ENCODE results near the gene MT1M.
"Not testable (repeated sequence)": the region's sequence is repeated elsewhere in the genome, so short reads cannot be mapped to it uniquely, and the experiment has no call there.

MT1M gene

DNA sequence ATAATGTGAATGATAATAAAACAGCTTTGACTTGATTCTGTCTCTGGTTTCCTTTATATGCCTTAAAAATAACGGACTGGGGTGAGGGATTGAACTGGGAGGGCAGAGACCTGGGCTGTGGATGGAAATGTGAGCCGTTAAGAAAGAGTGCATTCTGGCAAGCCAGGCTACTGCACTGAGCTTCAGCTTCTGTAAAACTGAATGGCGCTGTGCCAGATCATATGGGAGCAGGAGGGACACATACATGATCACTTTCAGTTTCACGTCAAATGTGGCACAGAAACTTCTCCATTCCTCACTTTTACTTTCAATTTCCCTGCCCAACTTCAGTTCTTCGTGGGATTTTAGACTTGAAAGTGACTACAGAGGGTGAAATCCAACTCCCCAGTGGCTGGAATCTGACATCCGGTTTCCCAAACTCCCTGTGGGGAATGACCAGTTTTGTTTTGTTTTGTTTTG, 23.0 kb upstream of the MT1M start:
- DNase-seq, result peak; percentile 75 to 77

DNA sequence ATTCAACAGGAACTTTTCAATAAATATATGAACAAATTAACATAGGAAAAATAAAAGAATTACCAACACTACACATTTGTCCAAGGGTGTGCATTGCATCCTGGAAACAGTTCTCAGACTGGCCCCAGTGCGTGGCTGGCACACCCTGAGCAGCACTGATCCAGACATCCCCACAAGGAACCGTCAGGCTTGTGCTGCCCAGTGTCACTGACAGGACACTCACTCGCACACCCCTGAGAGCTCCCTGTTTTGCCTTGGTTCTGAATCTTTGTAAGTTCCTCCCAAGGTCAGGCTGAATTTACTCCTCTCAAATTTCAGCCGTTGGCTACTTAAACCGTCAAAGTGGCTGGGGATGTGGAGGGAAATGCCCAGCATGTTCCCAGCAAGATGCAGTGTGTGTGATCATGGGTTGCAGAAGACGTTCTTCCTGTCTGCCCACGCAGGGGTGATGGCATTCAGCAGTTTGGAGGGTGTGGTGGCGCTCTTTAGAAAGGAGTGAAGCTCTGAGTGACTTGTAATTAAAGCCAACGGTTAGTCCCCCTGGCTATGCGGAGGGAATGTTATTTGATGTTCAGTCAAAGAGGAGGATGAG, 22.3 kb upstream of the MT1M start:
- peak; percentile 67 to 69 for DNase-seq

DNA sequence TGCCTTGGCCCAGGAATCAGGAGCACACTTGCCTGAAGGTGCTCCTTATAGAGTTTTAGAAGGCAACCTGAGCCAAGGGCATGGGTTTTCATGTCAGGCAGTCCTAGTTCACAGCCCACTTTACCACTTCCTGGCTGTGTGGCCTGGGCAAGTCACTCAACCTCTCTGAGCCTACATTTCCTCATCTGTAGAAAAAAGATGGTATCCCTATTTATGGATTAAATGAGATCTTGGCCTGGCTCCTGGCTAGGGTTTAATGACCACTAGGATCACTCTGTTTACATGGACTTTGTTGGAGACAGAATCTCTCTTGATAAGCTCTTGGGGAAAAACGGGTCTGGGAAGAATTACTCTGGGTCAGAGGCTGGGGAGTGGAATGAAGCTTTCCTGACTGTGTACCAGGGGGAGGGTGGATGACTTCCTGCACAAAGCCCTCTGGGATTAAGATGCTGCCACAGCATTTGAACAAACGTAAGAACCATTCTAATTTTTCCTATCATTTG, 21.8 kb upstream of the MT1M start:
- DNase-seq, result no peak

DNA sequence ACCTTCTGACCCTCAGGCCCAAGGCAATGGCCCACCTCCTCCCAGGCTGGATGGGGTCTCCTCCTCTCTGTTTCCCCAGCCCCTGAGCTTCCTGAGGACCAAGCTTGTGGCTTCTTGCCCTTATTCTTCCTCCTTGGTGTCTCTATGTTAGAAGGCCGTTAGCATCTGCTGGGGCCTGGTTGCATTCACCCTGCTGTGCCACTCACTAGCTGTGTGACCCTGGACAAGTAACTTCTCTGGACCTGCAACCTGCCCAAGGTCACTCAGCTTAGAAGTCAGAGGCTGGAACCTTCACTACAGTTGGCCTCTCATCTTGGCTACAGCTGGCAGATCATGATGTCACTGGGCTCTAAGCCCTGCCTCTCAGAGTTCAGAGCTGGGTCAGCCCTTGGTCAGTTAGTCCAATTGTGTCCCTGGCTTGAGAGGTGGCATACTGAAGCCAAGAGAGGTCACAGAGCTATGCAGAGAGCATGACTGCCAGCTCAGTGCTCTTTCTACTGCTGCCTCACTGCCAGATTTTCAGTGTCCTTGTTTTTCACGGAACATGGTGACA, 21.1 kb upstream of the MT1M start:
- no peak for DNase-seq

DNA sequence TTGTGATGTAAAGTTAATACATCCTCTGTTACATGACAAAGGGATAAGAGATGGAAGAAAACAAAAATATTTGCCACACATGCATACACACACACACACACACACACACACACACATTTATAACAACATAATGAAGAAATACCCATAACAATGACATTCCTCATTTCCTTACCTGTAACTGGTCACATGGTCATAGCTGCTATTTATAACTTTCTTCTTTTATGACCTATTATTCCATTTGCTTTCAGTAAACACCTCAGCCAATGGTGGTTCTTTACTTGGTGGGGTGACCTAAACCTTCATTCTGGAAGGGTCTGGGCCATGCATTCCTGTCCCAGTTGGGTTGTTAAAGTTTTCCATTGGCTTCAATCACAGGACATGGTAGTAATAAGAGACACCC, 18.8 kb upstream of the MT1M start:
- DNase-seq, result no peak

DNA sequence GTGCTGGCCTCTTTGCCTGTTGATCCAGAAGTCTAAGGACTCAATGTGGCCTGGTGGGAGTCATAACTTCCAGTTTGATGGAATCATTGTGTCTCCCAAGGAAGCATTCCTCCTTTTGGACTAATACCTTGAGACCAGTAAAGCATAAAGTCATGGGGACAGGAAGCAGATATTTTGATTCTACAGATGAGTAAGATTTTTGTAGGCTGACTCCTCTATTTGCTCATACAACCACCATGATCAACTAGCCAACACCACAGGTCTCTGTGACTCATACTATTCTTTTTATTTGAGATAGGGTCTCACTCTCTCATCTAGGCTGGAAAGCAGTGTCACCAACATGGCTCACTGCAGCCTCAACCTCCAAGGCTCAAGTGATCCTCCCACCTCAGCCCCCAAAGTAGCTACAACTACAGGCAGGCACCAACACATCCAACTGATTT, 17.9 kb upstream of the MT1M start:
- DNase-seq, result no peak

DNA sequence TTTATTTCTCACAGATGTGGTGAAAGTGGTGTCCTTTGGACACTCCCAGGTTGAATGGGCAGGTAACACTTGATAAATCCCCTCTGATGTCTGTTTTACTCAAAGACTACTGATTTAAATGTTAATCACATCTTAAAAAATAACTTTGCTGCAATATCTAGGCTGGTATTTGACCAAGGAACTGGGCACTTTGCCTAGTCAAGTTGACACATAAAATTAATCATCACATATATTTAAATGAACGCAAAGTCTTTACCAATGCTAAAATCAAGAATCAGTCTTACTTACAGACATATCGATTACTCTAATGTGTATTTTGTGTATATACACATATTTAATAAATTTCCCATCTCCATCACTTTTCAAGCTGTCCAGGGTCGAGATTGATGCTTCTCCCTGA, 17.1 kb upstream of the MT1M start:
- no peak for DNase-seq

DNA sequence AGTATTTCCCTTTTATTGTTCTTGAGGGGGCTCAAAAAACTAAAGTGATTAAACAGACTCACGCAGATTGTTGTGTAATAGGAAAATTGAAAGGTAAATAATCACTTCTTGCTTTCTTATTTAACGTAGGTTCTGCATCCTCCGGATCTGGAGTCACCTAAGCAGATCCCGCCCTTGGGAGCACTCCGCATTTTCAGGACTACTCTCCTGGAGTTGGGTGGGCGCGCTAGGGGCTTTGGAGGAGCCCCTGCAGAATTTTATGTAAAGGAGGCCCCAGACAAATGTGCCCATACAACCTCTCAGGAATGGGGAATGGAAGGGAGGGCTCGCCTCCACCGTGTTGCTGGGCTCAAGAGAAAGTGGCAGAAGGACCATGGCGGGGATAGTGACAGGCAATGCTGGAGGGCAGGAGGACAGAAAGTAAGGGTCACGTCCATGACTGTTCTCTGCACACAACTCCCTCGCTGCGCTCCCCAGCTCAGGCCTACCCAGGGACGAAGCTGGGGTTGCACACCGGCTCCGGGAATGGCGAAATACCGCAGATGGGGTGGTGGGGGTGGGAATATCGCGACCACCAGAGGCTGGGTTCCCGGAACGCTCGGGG, 15.7 kb upstream of the MT1M start:
- no peak for DNase-seq

DNA sequence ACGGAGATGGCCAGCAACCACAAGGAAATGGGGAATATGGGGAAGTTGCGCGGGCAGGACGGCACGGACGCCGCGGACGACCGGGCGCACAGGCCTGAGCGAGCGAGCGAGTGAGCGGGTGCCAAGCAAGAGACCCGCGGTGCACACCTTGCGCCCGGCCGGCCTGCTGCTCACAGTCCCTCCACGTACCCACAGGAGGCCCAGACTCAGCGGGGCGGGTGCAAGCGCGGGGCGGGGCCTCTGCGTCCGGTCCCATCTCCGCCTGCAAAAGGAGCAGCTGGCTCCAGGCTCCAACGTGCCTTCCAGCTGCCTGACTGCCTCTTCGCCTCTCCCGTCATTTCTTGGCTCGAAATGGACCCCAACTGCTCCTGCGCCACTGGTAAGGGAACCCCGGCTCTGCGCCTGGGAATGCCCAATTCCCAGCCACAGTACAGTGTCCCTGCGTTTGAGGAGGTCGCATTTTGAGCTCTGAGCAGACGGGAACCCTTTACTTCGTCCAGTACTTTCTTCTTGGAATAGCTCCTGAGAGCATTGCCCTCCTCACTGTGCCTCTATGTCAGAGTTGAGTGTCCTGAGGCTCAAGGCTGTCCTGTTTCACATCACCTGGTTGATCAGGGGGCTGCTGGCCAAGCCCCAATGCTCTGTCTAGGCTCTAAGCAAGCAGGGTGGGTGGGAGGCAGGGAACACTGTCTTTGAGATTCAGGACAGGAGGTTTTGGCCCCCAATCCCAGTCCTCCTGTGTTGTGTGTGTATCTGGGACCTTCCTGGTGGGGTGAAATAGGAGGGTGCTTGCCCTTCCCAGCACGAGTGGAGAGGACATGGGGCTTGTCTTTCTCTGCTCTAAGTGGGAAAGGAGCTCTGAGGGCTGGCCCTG, 15.0 kb upstream of the MT1M start:
- DNase-seq, result peak in 1 of 2 donors; percentile 39

DNA sequence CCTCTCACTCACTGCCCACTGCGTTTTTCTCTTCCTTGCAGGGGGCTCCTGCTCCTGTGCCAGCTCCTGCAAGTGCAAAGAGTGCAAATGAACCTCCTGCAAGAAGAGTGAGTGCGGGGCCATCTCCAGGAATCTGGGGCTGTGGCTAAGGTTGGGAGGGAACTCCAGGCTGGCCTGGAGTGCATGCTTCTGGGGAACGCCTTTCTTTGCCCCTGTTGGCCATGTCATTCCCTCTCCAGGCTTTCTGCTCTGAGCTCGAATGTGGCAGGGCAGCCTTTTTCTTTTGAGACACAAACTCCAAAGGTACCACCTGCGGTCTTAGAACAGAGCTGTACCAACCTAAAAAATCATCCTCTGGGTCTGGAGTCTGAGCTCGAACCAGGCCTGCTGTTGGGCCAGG, 14.3 kb upstream of the MT1M start:
- no peak for DNase-seq

DNA sequence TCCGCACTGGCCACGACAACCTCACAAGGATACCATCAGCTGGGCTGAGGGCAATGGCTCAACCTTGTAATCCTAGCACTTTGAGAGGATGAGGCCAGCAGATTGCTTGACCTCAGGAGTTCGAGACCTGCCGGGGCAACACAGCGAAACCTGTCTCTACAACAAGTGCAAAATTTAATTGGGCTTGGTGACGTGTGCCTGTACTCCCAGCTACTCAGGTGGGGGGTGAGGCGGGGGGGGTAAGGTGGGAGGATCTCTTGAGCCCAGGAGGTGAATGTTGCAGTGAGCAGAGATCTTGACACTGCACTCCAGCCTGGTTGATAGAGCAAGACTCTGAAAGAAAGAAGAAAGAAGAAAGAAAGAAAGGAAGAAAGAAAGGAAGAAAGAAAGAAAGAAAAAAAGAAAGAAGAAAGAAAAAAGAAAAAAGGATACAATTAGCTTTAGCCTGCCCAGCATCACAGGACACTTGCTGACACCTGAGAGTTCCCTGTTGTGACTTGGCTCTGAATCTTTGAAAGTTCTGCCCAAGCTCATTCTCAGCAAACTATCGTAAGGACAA, 12.0 kb upstream of the MT1M start:
- DNase-seq, result no peak

DNA sequence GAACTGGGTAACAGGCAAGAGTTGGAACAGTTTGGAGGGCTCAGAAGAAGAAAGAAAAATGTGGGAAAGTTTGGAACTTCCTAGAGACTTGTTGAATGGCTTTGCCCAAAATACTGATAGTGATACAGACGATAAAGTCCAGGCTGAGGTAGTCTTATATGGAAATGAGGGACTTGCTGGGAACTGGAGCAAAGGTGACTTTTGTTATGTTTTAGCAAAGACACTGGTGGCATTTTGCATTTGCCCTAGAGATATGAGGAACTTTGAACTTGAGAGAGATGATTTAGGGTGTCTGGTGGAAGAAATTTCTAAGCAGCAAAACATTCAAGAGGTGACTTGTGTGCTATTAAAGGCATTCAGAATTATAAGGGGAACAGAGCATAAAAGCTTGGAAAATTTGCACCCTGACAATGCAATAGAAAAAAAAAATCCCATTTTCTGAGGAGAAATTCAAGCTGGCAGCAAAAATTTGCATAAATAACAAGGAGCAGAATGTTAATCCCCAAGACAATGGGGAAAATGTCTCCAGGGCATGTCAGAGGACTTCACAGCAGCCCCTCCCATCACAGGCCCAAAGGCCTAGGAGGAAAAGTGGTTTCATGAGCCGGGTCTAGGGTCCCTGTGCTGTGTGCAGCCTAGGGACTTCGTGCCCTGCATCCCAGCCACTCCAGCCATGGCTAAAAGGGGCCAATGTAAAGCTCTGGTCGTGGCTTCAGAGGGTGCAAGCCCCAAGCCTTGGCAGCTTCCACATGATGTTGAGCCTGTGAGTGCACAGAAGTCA, 10.6 kb upstream of the MT1M start:
- DNase-seq, result not testable (repeated sequence)

DNA sequence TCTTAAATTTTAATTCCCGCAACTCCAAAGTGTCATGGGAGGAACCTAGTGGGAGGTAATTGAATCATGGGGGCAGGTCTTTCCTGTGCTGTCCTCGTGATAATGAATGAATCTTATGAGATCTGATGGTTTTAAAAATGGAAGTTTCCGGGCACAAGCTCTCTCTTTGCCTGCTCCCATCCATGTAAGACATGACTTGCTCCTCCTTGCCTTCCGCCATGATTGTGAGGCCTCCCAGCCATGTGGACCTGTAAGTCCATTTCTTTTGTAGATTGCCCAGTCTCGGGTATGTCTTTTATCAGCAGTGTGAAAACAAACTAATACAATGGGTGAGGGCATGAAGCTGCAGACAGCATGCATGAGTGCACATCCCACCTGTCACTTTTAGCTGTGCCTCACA, 9.3 kb upstream of the MT1M start:
- not testable (repeated sequence) for DNase-seq

DNA sequence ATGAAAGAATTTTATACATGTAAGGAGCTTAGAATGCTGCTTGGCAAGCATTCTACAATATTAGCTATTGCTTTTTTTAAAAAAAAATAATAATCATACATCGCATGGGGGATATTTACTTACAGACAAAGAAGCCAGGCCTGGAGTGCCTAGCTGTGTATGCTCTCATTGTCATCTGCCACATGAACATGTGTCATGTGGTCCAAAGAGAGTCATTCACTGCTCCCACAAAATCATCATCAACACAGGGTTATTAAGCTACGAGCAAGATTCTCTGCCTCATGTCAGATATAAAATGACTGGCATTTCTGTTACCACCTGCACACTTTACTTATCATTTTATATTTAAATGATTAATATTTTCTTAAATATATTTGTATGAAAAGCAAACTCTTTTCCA, 8.8 kb upstream of the MT1M start:
- no peak for DNase-seq

DNA sequence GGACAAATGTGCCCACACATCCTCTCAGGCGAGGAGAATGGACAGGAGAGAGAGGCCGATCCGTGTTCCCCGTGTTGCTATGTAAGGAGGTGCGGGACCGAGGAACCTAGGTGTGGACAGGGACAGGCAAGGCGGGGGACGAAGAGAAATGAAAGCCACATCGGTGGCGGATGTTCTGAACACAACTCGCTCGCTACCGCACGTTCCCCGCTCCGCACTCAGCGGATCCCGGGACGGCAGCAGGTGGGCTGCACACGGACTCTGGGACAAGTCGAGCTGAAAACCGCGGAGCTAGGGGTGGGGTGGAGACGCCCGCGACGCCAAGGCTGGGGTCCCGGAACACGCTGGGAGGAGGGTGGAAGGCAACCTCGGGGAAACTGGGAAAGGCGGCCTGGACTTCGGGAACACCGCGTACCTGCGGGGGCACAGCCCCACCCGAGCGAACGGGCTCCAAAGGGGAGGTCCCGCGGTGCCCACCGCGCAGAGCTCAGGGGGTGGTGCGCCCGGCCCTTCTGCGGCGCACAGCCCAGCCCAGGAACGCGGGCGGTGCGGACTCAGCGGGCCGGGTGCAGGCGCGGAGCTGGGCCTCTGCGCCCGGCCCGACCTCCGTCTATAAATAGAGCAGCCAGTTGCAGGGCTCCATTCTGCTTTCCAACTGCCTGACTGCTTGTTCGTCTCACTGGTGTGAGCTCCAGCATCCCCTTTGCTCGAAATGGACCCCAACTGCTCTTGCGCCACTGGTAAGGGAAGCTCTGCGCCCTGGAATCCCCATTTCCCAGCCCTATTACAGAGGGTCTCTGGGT, 7.1 kb upstream of the MT1M start, which contains the start of gene MT1E:
MT1E (plus strand) TSS at position 642 of the 803 bp plus-strand sequence; CDS start at position 713, 71 bp downstream.
- peak in 1 of 2 donors; percentile 26 for DNase-seq

DNA sequence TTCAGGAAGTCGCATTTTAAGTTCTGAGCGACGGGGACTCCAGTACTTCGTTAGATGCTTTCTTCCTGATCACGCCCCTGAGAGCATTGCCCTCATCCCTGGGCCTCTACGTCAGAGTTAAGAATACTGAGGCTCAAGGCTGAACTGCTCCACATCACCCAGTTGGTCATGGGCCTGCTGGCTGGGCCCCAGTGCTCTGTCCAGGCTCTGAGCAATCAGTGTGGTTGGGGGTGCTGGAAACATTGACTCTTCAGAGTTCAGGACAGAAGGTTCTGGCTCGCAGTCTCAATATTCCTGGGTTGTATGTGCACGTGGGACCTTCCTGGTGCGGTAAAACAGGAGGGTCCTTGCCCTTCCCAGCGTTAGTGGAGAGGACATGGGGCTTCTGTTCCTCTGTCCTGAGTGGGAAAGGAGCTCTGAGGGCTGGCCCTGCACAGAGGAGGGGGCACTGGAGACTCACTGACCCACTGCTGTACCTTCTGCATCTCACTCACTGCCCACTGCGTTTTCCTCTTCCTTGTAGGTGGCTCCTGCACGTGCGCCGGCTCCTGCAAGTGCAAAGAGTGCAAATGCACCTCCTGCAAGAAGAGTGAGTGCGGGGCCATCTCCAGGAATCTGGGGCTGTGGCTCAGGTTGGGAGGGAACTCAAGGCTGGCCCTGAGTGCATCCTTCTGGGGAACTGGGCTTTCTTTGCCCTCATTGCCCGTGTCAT, 6.4 kb upstream of the MT1M start:
- DNase-seq, result no peak

DNA sequence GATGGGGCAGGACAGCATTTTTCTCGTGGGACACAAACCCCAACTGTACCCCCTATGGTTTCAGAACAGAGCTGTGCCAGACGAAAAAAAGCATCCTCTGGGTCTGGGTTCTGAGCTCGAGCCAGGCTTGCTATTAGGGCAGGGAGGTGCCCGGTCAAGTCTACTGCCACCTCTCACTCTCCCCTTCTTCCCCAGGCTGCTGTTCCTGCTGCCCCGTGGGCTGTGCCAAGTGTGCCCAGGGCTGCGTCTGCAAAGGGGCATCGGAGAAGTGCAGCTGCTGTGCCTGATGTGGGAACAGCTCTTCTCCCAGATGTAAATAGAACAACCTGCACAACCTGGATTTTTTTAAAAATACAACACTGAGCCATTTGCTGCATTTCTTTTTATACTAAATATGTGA, 5.8 kb upstream of the MT1M start:
- DNase-seq, result no peak

DNA sequence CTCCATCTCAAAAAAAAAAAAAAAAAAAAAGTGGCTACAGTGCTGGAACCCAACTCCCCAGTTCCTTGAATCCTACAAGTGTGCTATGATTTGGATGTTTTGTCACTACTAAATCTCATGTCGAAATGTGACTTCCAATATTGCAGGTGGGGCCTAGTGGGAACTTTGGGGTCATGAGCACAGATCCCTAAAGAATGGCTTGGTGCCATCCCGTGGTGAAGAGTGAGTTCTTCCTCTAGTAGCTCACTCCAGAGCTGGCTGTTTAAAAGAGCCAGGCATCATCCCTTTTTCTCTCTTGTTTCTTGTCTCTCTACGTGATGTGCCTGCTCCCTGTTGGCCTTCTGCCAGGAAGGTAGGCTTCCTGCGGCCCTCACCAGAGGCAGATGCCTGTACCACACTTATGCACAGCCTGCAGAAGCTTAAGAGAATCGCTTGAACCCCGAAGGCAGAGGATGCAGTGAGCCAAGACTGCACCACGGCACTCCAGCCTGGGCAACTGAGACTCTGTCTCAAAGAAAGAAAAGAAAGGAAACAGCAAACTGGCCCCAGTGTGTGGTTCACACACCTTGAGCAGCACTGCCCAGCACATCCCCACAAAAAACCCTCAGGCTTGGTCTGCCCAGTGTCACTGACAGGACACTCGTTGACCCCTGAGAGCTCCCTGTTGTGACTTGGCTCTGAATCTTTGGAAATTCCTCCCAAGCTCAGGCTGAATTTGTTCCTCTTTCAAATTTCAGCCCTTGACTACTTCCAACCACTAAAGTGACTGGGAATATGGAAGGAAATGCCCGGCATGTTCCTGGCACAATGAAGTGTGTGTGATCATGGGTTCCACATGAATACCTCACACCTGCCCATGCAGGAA, 3.7 kb upstream of the MT1M start:
- no peak for DNase-seq

DNA sequence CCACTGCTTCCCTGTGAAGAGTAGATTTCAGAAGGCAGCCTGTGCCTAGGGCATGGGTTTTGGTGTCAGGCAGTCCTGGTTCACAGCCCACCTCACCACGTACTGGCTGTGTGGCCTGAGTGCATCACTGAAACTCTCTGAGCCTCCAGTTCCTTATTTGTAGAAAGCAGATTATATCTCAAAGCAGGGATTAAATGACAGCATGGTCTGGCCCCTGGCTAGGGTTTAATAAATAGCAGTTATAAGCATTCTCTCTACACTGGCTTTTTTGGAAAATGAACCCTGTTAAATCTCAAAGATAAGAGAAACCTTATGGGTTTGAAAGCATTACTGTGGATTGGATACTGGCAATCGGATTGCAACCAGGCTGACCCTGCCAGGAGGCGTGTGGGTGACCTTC, 2.9 kb upstream of the MT1M start:
- no peak for DNase-seq

DNA sequence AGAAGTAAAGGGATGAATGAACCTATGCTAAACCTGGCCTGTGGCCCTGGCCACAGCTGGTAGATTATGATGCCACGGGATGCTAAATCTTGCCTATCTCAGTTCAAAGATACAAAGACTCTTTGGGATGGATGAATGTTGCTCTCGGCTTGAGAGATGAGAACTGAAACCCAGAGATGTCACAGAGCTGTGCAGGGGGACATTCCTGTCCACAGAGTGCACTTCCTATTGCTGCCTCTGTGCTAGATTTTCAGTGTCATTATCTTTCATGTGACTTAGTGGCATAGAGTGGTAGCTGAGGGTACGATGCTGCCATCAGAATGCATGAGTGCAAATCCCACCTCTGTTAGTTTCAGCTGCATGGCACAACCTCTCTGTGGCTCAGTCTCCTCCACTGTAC, 2.3 kb upstream of the MT1M start:
- no peak for DNase-seq

Measured in CD4-positive, alpha-beta T cell treated with Interleukin-1 beta for 1 hour (primary cell).